GM13977 (cell line): ENCODE data around the gene AGBL1.

Experiments used
- DNase-seq: peaks from one replicate; pipeline ENCODE4 v3.0.0; 2012; ENCODE audit warnings: low spot score
- CTCF ChIP-seq: IDR thresholded peaks from 2 replicates; pipeline ENCODE4 v1.5.1; 2012; ENCODE audit warnings: mild to moderate bottlenecking, control low read depth; ENCODE audit not compliant: insufficient read depth; ENCODE audit errors: extremely low read depth, missing control alignments
- in situ Hi-C: fragments of 300-500 bp; cut with MboI; formaldehyde crosslinking; loops from one replicate; pipeline ENCODE4 v1.12.0; 2022; ENCODE audit warnings: low sequenced_read_pairs, low pct_unique_long_range_greater_than_20kb, mixed read lengths, inconsistent platforms; ENCODE audit not compliant: unreplicated experiment

Gene AGBL1

GRCh38 chr15:86735247-86736040, 655.8 kb downstream of the AGBL1 start:
- in situ Hi-C loops, result no loop called here
- DNase-seq, result no peak
- TF ChIP-seq CTCF, result no peak

GRCh38 chr15:86741917-86742316, 662.2 kb downstream of the AGBL1 start:
- no peak for TF ChIP-seq CTCF
- in situ Hi-C loops, result no loop called here
- no peak for DNase-seq

GRCh38 chr15:86743283-86743903, 663.7 kb downstream of the AGBL1 start:
- peak; percentile 28 for TF ChIP-seq CTCF
- in situ Hi-C loops, result no loop called here
- no peak for DNase-seq

GRCh38 chr15:86744198-86744780, 664.6 kb downstream of the AGBL1 start:
- DNase-seq, result no peak
- in situ Hi-C loops, result no loop called here
- TF ChIP-seq CTCF, result no peak

GRCh38 chr15:86751116-86751515, 671.4 kb downstream of the AGBL1 start:
- no peak for TF ChIP-seq CTCF
- in situ Hi-C loops, result no loop called here
- no peak for DNase-seq

- in situ Hi-C loops, result no loop called here
- DNase-seq, result no peak
Observed at GRCh38 chr15:86754846-86755245, 675.2 kb downstream of the AGBL1 start.

More at GRCh38 chr15:86754846-86755245, 675.2 kb downstream of the AGBL1 start:
- TF ChIP-seq CTCF, result no peak
